K562 (cell line): ENCODE measurements around the gene WDR86. TPM values are rescaled to one million over a fixed set of nuclear protein-coding genes. Genes with fewer than 3 reads are reported as not detected.

Source experiments
- ATAC-seq: fragments of 200-7000 bp; cut with Tn5 transposase; 3 replicates; pipeline ENCODE4 v1.9.1; 2020; ENCODE audit warnings: moderate library complexity
- BruUV-seq: library from RNA; stranded (reverse); fragments of 400-500 nt; replicated peaks from 2 replicates; lab custom pipeline; 2021; lab: Mats Ljungman, UMichigan
- CTCF ChIA-PET: fragments of 300-600 bp; formaldehyde crosslinking; extraction: SDS; loops from one replicate; lab custom pipeline; 2021; ENCODE audit warnings: low intra/inter-chr PET ratio; lab: Yijun Ruan, JAX
- POLR2A ChIA-PET: fragments of 300-600, 350-650 bp; sonication (Branson Sonifier 250); formaldehyde crosslinking; extraction: SDS; loops from one replicate; lab custom pipeline; 2021; ENCODE audit warnings: antibody characterized with exemption, inconsistent platforms; lab: Yijun Ruan, JAX
- DNase-seq, 4 experiments: peaks; one replicate each; pipeline versions ENCODE4 v3.0.0 to v3.0.0-alpha.2; 2011 to 2018; ENCODE audit warnings: low spot score in 3 of 4, mixed read lengths in 3 of 4; ENCODE audit errors: extremely low read depth in 1 of 4
- FAIRE-seq: peaks from 2 replicates; lab custom pipeline; 2011; peaks lifted over from hg19 to GRCh38; lab: Jason Lieb, UNC
- H2AFZ ChIP-seq: 2 replicates; pipeline ENCODE4 v1.6.0; 2011; ENCODE audit warnings: low read depth, low read length, control low read depth, inconsistent platforms
- H3K27ac ChIP-seq: fragments of 200-600 bp; 3 replicates; pipeline ENCODE4 v1.8.0; 2011; ENCODE audit warnings: low read depth, mild to moderate bottlenecking, control low read depth, inconsistent platforms, low read length, moderate library complexity, mixed read lengths; ENCODE audit errors: extremely low read depth
- H3K27me3 ChIP-seq, 2 experiments: fragments of 300-600 bp in 1 of 2; 2 replicates in 1 of 2; 3 replicates in 1 of 2; pipeline versions ENCODE4 v1.6.0 to v1.8.0; 2011; ENCODE audit warnings: inconsistent platforms in 2 of 2, low read length in 2 of 2, mild to moderate bottlenecking in 1 of 2, mixed read lengths in 1 of 2, moderate library complexity in 1 of 2; ENCODE audit not compliant: control insufficient read depth in 2 of 2, insufficient read depth in 2 of 2
- H3K36me3 ChIP-seq: fragments of 300-600 bp; 3 replicates; pipeline ENCODE4 v1.8.0; 2011; ENCODE audit warnings: mild to moderate bottlenecking, low read length, inconsistent platforms; ENCODE audit not compliant: control insufficient read depth, insufficient read depth
- H3K4me1 ChIP-seq, 2 experiments: fragments of 200-600 bp in 1 of 2; replicated peaks in 1 of 2; 2 replicates in 1 of 2; 3 replicates in 1 of 2; pipeline versions ENCODE4 v1.5.1 to v1.8.0; 2011; ENCODE audit warnings: inconsistent platforms in 2 of 2, low read length in 2 of 2, mild to moderate bottlenecking in 1 of 2, mixed read lengths in 1 of 2, moderate library complexity in 1 of 2; ENCODE audit not compliant: control insufficient read depth in 2 of 2, insufficient read depth in 2 of 2
- H3K4me2 ChIP-seq: 2 replicates; pipeline ENCODE4 v1.6.1; 2011; ENCODE audit warnings: low read length, control low read depth, inconsistent platforms, mixed read lengths; ENCODE audit not compliant: insufficient read depth
- H3K4me3 ChIP-seq: fragments of 200-600 bp; sonication (generic), shearing (Covaris generic); 2 replicates; pipeline ENCODE4 v1.5.1; 2016; ENCODE audit warnings: control low read depth, inconsistent platforms
- H3K79me2 ChIP-seq: fragments of 200-600 bp; 3 replicates; pipeline ENCODE4 v1.8.0; 2011; ENCODE audit warnings: low read length, inconsistent platforms; ENCODE audit not compliant: control insufficient read depth, insufficient read depth
- H3K9ac ChIP-seq, 2 experiments: 2 replicates each; pipeline versions ENCODE4 v1.6.0 to v1.6.1; 2011; ENCODE audit warnings: low read depth in 2 of 2, low read length in 2 of 2, control low read depth in 1 of 2, inconsistent platforms in 1 of 2, mild to moderate bottlenecking in 1 of 2, mixed read lengths in 1 of 2; ENCODE audit not compliant: insufficient read depth in 1 of 2
- H3K9me1 ChIP-seq: one replicate; pipeline ENCODE4 v1.6.0; 2011; ENCODE audit warnings: inconsistent platforms, mild to moderate bottlenecking, low read length, moderate library complexity; ENCODE audit not compliant: control insufficient read depth, insufficient read depth
- H3K9me3 ChIP-seq: replicated peaks from 2 replicates; pipeline ENCODE4 v1.5.1; 2011; ENCODE audit warnings: low read depth, low read length, inconsistent platforms; ENCODE audit not compliant: control insufficient read depth, insufficient read depth
- H4K20me1 ChIP-seq: replicated peaks from 2 replicates; pipeline ENCODE4 v1.6.1; 2011; ENCODE audit warnings: low read length, inconsistent platforms, mixed read lengths; ENCODE audit not compliant: control insufficient read depth, insufficient read depth
- BACH1 ChIP-seq: fragments of 200-800 bp; sonication (Bioruptor generic); IDR thresholded peaks from 2 replicates; pipeline ENCODE4 v1.6.1; 2016; ENCODE audit warnings: missing genetic modification characterization, missing compliant biosample characterization
- CHD4 ChIP-seq: fragments of 200-600 bp; sonication (generic); IDR thresholded peaks from 3 replicates; pipeline ENCODE4 v1.6.1; 2012; ENCODE audit warnings: low read depth, mild to moderate bottlenecking, mixed read lengths, low read length, inconsistent platforms; ENCODE audit not compliant: insufficient read depth, insufficient replicate concordance, poor library complexity, severe bottlenecking
- JUND ChIP-seq, 2 experiments: IDR thresholded peaks; 2 replicates in 1 of 2; 3 replicates in 1 of 2; pipeline ENCODE4 v1.6.1; 2011; ENCODE audit warnings: borderline replicate concordance in 2 of 2, low read depth in 2 of 2, low read length in 2 of 2, improper control_type of control experiment in 1 of 2, missing biosample characterization in 1 of 2, missing genetic modification characterization in 1 of 2, missing genetic modification reagents in 1 of 2
- NCOA2 ChIP-seq, 2 experiments: fragments of 450-650 bp; IDR thresholded peaks; 2 replicates each; pipeline ENCODE4 v1.6.1; 2018; ENCODE audit warnings: mild to moderate bottlenecking in 2 of 2, moderate library complexity in 1 of 2; ENCODE audit not compliant: partially characterized antibody in 2 of 2
- NFATC3 ChIP-seq: fragments of 450-650 bp; IDR thresholded peaks from 2 replicates; pipeline ENCODE4 v1.6.1; 2017; ENCODE audit warnings: mild to moderate bottlenecking
- RREB1 ChIP-seq: fragments of 250-450 bp; sonication (Bioruptor Pico); IDR thresholded peaks from 2 replicates; pipeline ENCODE4 v1.4.0; 2020
- SP2 ChIP-seq: IDR thresholded peaks from 2 replicates; pipeline ENCODE4 v1.6.1; 2011; ENCODE audit warnings: mild to moderate bottlenecking, low read depth, low read length, moderate library complexity; ENCODE audit not compliant: poor library complexity, severe bottlenecking; ENCODE audit errors: extremely low read depth
- STAT5B ChIP-seq: fragments of 250-450 bp; sonication (Bioruptor Pico); IDR thresholded peaks from 2 replicates; pipeline ENCODE4 v1.8.0; 2021; ENCODE audit warnings: mild to moderate bottlenecking, inconsistent platforms
- WGBS: fragments of 100-300 bp; shearing (Covaris generic); methylation state at CpG from one replicate; pipeline ENCODE4 v1.1.6; 2016; ENCODE audit warnings: low coverage, mixed read lengths; ENCODE audit not compliant: insufficient coverage; ENCODE audit errors: missing lambda C conversion rate; 5-methylcytosine and 5-hydroxymethylcytosine counted together
- in situ Hi-C: fragments of 300-500 bp; cut with MboI; formaldehyde crosslinking; loops from 4 replicates; pipeline ENCODE4 v1.15.0; 2018; ENCODE audit warnings: inconsistent platforms, mixed read lengths
- intact Hi-C: fragments of 100-400 bp; cut with micrococcal nuclease; formaldehyde crosslinking; loops from 2 replicates; pipeline ENCODE4 v1.14.2; 2022
- polyA plus RNA-seq, 8 experiments: library from polyadenylated mRNA; depleted of rRNA in 4 of 8; stranded (reverse) in 5 of 8; unstranded in 3 of 8; fragments of >200 nt; fragmentation: Nextera tagmentation in 2 of 8; fragmentation: Illumina TruSeq in 1 of 8; extraction: Ambion mirVana in 2 of 8; extraction: Trizol in 1 of 8; gene quantifications; 2 replicates each; pipeline versions ENCODE4 v1.2.1 to v1.2.3, GENCODE V29; 2011 to 2014; ENCODE audit warnings: inconsistent platforms in 1 of 8, missing spikeins in 1 of 8
- total RNA-seq, 7 experiments: library from RNA; depleted of rRNA in 6 of 7; stranded (reverse); fragments of >200 nt in 6 of 7; fragmentation: Illumina TruSeq in 2 of 7; extraction: Trizol in 2 of 7; gene quantifications; 2 replicates each; pipeline versions ENCODE4 v1.2.1 to v1.2.3, GENCODE V29; 2011 to 2021; ENCODE audit warnings: low replicate concordance in 1 of 7

Gene WDR86
- total and polyA plus RNA-seq, 9 of the 15 experiments (the other 6 are each of a cell fraction or from before 2014, with no cell fraction given): 0.24 TPM; not detected in 8

GRCh38 chr7:151392002-151392401, 17.8 kb downstream of the WDR86 start:
- Histone ChIP-seq H2AFZ (peak overlapping the region; percentile 67; the same call in 1 of the 2 replicates), H3K9me1 (peaks cover 4% of the 10 kb centered on the region), H4K20me1 (0 out of 2 replicates have a peak, but pooled peaks cover 5% of the 10 kb centered on the region), H3K36me3 (no peaks in the 10 kb centered on the region), H3K27ac (no peak overlapping the region), H3K79me2 (no peaks in the 10 kb centered on the region), H3K27me3 (peaks cover 4 to 47% of the 10 kb centered on the region in 2 experiments; a peak in 4 of 5 replicates), H3K4me2 (no peak overlapping the region), H3K4me3 (no peak overlapping the region), H3K4me1 (peaks cover 43 to 79% of the 10 kb centered on the region in 2 experiments), H3K9ac (no peak overlapping the region; a peak in 1 of 4 replicates), H3K9me3 (no peaks in the 10 kb centered on the region)
- no peak for FAIRE-seq
- ATAC-seq: no peak
- intact Hi-C loops: loop anchor here (10.0 kb wide), 1 partner anchor 53 kb away; the partner anchor contains the start of gene CRYGN
- WGBS: 54% methylated on average over 8 of the region's 8 CpGs
- no TSS peak for BruUV-seq
- ChIA-PET POLR2A (interaction anchor here (2.3 kb wide), 1 partner anchor 8 kb away, joined by 7 read pairs; no protein-coding TSS in a partner anchor), CTCF (no interaction called here)
- DNase-seq: no peak
- in situ Hi-C loops: no loop called here
- TF ChIP-seq BACH1 (tag) (no peak), SP2 (no peak), CHD4 (no peak), STAT5B (CRISPR knock-in tag) (no peak), JUND (IDR thresholded peaks at IDR 0.05; ENCODE audit: borderline replicate concordance, low read depth, low read length) (no peak), JUND (tag; IDR thresholded peaks at IDR 0.05; ENCODE audit: borderline replicate concordance, low read depth, low read length) (no peak), NFATC3 (no peak), RREB1 (CRISPR knock-in tag) (no peak), NCOA2 (IDR thresholded peaks at IDR 0.05; ENCODE audit: partially characterized antibody in 2 of 2) (no peak)
